T-helper 17 cell (primary cell): Measurements from ENCODE around the gene ZBTB32. TPM values are rescaled to one million over a fixed set of nuclear protein-coding genes. Genes with fewer than 3 reads are reported as not detected.

ENCODE experiments used
- ATAC-seq: fragments of 150-1000 bp; cut with Tn5 transposase; 2 replicates; pipeline ENCODE4 v1.10.0; 2021; ENCODE audit warnings: mild to moderate bottlenecking, moderate library complexity
- DNase-seq, 3 donors: peaks; one replicate each; pipeline versions ENCODE4 v3.0.0 to v3.0.0-alpha.2; 2020 to 2021
- H3K9me3 ChIP-seq: one replicate; pipeline ENCODE4 v1.7.0; 2013; ENCODE audit warnings: low read length, mild to moderate bottlenecking; ENCODE audit not compliant: control insufficient read depth, poor library complexity, severe bottlenecking
- H3K27ac Mint-ChIP-seq: one replicate; pipeline ENCODE4 v1.8.0; 2022; ENCODE audit warnings: mild to moderate bottlenecking, moderate library complexity, mixed read lengths
- H3K27me3 Mint-ChIP-seq: one replicate; pipeline ENCODE4 v1.8.0; 2022; ENCODE audit warnings: mixed read lengths
- H3K36me3 Mint-ChIP-seq: one replicate; pipeline ENCODE4 v1.8.0; 2022; ENCODE audit warnings: low read depth, mixed read lengths
- H3K4me1 Mint-ChIP-seq: one replicate; pipeline ENCODE4 v1.8.0; 2022; ENCODE audit warnings: mild to moderate bottlenecking, mixed read lengths
- H3K4me3 Mint-ChIP-seq: one replicate; pipeline ENCODE4 v1.8.0; 2022; ENCODE audit warnings: mild to moderate bottlenecking, moderate library complexity, mixed read lengths
- total RNA-seq, 4 donors: library from RNA in 2 of 4; stranded (reverse) in 2 of 4; gene quantifications; one replicate each; pipeline ENCODE4 v1.2.3 and lab custom pipeline; 2022 to 2026

The ZBTB32 gene
- total RNA-seq, 2 donors from 2014 or later: 3.4 to 5.0 TPM

DNA sequence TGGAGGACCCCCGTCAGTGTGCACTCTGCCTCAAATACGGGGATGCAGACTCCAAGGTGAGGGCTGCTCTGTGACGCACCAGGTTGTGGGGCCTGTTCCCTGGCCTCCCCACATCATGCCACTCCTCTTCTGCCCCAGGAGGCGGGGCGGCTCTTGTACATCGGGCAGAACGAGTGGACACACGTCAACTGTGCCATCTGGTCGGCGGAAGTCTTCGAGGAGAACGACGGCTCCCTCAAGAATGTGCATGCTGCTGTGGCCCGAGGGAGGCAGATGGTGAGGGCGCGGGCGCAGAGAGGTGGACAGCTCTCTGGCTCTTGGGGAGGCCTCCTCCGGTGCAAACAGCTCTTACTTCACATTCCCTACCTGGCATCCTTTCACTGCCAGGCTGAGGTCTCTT lies 24.7 kb downstream of the ZBTB32 start:
- peaks cover 21% of the 10 kb centered on the region for H3K4me1 Mint-ChIP-seq
- peak overlapping the region; percentile 80 for H3K27ac Mint-ChIP-seq
- no peaks in the 10 kb centered on the region for H3K27me3 Mint-ChIP-seq
- H3K9me3 ChIP-seq: no peaks in the 10 kb centered on the region
- peaks cover 14% of the 10 kb centered on the region for H3K36me3 Mint-ChIP-seq
- ATAC-seq (no peak), DNase-seq (no peak)
- H3K4me3 Mint-ChIP-seq: no peak overlapping the region

DNA sequence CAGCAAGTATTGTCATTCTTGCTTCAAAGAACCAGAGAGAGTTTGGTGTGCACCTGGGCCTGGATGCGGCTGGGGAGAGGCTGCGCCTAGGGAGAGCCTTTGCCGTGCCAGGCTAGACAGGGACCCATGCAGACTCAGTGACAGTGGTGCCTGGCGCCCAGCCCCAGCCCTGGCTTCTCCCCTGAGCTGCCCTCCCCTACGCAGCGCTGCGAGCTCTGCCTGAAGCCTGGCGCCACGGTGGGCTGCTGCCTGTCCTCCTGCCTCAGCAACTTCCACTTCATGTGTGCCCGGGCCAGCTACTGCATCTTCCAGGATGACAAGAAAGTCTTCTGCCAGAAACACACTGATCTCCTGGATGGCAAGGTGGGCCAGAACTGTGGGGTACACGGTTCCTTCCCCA lies 25.4 kb downstream of the ZBTB32 start:
- no peaks in the 10 kb centered on the region for H3K9me3 ChIP-seq
- ATAC-seq (no peak), DNase-seq (no peak)
- Mint-ChIP-seq H3K27me3 (no peaks in the 10 kb centered on the region), H3K36me3 (peaks cover 14% of the 10 kb centered on the region), H3K27ac (no peak overlapping the region), H3K4me1 (peaks cover 26% of the 10 kb centered on the region), H3K4me3 (no peak overlapping the region)

DNA sequence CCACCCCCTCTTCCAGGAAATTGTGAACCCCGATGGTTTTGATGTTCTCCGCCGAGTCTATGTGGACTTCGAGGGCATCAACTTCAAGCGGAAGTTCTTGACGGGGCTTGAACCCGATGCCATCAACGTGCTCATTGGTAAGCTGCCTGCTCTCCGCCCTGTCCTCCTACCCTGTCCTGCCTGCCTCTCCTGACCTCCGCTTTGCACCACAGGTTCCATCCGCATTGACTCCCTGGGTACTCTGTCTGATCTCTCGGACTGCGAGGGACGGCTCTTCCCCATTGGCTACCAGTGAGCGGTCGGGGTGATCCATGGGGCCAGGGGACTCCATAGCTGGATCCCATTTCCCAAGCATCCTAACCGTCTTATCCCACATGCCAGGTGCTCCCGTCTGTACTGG lies 26.0 kb downstream of the ZBTB32 start:
- no peaks in the 10 kb centered on the region for H3K27me3 Mint-ChIP-seq
- H3K27ac Mint-ChIP-seq: no peak overlapping the region
- H3K4me1 Mint-ChIP-seq: peaks cover 26% of the 10 kb centered on the region
- ATAC-seq (no peak), DNase-seq (no peak)
- H3K36me3 Mint-ChIP-seq: peaks cover 14% of the 10 kb centered on the region
- H3K9me3 ChIP-seq: no peaks in the 10 kb centered on the region
- no peak overlapping the region for H3K4me3 Mint-ChIP-seq

DNA sequence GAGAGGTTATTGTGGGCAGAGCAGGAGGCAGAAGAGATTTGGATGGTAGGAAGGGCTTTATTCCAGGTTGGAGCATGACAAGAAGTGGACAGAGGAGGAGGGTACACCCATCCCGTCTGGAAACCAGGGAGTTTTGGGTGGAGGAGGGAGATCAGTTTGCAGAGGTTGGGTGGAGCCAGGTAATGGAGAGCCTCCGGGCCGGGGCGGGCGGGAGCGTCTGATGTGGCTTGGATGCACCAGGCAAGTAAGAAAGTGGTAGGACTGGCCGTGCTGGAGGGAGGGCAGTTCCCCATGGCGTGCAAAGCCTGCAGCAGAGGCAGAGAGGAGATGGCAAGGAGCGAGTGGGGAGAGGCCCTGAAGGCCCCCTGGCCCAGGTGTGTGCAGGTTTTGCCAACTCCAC lies 27.0 kb downstream of the ZBTB32 start:
- ATAC-seq: no peak

DNA sequence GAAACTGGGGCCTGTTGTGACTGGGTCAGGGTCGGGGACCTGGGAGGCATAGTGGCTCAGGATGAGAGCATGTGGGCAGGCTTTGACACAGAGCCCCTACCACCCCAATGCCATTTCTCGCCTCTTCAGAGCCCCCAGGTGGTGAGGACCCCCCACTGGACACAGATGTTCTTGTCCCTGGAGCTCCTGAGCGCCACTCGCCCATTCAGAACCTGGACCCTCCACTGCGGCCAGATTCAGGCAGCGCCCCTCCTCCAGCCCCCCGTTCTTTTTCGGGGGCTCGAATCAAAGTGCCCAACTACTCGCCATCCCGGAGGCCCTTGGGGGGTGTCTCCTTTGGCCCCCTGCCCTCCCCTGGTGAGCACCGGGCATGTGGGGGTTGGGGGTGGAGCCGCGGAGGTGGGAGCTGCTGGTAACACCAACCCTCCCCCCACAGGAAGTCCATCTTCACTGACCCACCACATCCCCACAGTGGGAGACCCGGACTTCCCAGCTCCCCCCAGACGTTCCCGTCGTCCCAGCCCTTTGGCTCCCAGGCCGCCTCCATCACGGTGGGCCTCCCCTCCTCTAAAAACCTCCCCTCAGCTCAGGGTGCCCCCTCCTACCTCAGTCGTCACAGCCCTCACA lies 27.5 kb downstream of the ZBTB32 start:
- H3K9me3 ChIP-seq: no peaks in the 10 kb centered on the region
- ATAC-seq (no peak), DNase-seq (no peak)
- H3K36me3 Mint-ChIP-seq: peaks cover 11% of the 10 kb centered on the region
- H3K4me3 Mint-ChIP-seq: no peak overlapping the region
- H3K4me1 Mint-ChIP-seq: peaks cover 34% of the 10 kb centered on the region
- H3K27ac Mint-ChIP-seq: no peak overlapping the region
- H3K27me3 Mint-ChIP-seq: no peaks in the 10 kb centered on the region

More for the DNA sequence above, 27.0 kb downstream of the ZBTB32 start:
- peak overlapping the region; percentile 49 for H3K4me3 Mint-ChIP-seq
- H3K9me3 ChIP-seq: no peaks in the 10 kb centered on the region
- H3K27ac Mint-ChIP-seq: no peak overlapping the region
- H3K4me1 Mint-ChIP-seq: peaks cover 29% of the 10 kb centered on the region
- H3K36me3 Mint-ChIP-seq: peaks cover 11% of the 10 kb centered on the region
- no peak for DNase-seq
- H3K27me3 Mint-ChIP-seq: no peaks in the 10 kb centered on the region

DNA sequence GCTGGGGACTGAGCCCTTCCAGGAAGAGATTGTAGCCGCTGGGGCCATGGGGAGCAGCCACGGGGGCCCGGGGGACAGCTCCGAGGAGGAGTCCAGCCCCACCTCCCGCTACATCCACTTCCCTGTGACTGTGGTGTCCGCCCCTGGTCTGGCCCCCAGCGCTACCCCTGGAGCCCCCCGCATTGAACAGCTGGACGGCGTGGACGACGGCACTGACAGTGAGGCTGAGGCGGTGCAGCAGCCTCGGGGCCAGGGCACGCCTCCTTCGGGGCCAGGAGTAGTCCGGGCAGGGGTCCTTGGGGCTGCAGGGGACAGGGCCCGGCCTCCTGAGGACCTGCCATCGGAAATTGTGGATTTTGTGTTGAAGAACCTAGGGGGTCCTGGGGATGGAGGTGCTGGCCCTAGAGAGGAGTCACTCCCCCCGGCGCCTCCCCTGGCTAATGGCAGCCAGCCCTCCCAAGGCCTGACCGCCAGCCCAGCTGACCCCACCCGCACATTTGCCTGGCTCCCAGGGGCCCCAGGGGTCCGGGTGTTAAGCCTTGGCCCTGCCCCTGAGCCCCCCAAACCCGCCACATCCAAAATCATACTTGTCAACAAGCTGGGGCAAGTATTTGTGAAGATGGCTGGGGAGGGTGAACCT lies 28.3 kb downstream of the ZBTB32 start:
- no peak overlapping the region for H3K27ac Mint-ChIP-seq
- no peak for DNase-seq
- peaks cover 39% of the 10 kb centered on the region for H3K4me1 Mint-ChIP-seq
- H3K9me3 ChIP-seq: no peaks in the 10 kb centered on the region
- ATAC-seq: no peak
- H3K4me3 Mint-ChIP-seq: no peak overlapping the region
- H3K27me3 Mint-ChIP-seq: no peaks in the 10 kb centered on the region
- H3K36me3 Mint-ChIP-seq: peaks cover 11% of the 10 kb centered on the region

DNA sequence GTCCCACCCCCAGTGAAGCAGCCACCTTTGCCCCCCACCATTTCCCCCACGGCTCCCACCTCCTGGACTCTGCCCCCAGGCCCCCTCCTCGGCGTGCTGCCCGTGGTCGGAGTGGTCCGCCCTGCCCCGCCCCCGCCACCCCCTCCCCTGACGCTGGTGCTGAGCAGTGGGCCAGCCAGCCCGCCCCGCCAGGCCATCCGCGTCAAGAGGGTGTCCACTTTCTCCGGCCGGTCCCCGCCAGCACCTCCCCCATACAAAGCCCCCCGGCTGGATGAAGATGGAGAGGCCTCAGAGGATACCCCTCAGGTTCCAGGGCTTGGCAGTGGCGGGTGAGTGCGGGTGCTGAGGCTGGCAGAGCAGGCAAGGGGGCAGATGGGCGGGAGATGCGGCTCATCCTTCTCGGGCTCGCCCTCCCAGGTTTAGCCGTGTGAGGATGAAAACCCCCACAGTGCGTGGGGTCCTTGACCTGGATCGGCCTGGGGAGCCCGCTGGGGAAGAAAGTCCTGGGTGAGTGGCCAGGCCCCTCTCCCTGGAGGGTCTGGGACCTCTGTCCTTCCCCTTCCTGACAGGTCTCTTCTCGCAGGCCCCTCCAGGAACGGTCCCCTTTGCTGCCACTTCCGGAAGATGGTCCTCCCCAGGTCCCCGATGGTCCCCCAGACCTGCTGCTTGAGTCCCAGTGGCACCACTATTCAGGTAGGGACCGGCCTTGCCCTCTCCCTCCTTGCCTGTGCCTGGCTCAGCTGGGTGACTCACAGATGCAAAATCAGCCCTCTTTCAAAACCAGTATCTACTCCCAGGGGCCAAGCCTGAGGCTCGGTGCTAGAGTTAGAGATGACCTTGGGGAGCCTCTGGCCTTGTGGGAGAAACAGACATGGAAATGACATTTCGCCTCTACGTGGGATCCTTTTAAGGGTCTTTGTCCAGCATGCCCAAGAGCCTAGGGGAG lies 29.1 kb downstream of the ZBTB32 start:
- no peak for DNase-seq
- Mint-ChIP-seq H3K36me3 (peaks cover 11% of the 10 kb centered on the region), H3K4me1 (peaks cover 33% of the 10 kb centered on the region), H3K27ac (peak overlapping the region; percentile 86), H3K27me3 (no peaks in the 10 kb centered on the region), H3K4me3 (no peak overlapping the region)
- H3K9me3 ChIP-seq: no peaks in the 10 kb centered on the region
- no peak for ATAC-seq

DNA sequence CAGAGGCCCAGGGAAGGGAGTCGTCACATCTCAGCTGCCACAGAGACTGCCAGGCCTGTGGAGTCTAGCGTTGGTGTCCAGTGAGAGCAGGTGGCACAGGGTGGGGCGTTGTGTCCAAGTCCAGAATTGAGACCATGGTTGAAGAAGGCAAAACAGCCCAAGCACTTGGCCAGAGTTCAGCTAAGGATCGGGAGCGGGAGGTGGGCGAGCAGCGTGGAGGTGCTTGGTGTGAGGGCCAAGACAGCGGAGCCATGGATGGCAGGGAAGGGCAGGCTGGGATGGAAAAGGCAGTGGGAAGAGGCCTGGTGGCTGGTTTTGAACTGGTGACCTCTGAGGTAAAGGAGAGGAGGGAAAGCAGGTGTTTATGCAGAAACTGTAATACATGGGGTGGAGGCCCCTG lies 29.9 kb downstream of the ZBTB32 start:
- H3K4me3 Mint-ChIP-seq: no peak overlapping the region
- no peaks in the 10 kb centered on the region for H3K9me3 ChIP-seq
- no peak for ATAC-seq
- H3K27ac Mint-ChIP-seq: peak overlapping the region; percentile 86
- H3K36me3 Mint-ChIP-seq: peaks cover 11% of the 10 kb centered on the region
- no peaks in the 10 kb centered on the region for H3K27me3 Mint-ChIP-seq
- DNase-seq: no peak
- peaks cover 32% of the 10 kb centered on the region for H3K4me1 Mint-ChIP-seq

DNA sequence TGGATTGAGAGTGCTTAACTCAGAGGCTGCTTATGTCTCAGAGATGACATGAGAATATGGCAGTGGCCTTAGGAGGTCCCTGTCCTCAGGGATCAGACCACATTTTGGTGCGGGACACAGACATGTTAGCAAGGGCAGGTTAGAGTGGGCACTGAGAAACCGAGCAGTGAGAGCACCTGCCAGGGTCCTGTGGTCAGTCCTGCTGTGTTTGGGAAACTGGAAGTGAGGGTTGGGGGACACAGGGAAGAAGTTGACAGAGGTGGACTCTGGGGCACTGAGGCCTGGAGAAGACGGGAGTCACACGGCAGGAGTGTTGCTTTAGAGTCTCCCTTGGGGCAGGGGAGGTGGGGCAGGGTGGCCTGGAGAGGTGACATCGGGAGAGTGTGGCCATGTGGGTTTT lies 30.5 kb downstream of the ZBTB32 start:
- H3K4me3 Mint-ChIP-seq: no peak overlapping the region

DNA sequence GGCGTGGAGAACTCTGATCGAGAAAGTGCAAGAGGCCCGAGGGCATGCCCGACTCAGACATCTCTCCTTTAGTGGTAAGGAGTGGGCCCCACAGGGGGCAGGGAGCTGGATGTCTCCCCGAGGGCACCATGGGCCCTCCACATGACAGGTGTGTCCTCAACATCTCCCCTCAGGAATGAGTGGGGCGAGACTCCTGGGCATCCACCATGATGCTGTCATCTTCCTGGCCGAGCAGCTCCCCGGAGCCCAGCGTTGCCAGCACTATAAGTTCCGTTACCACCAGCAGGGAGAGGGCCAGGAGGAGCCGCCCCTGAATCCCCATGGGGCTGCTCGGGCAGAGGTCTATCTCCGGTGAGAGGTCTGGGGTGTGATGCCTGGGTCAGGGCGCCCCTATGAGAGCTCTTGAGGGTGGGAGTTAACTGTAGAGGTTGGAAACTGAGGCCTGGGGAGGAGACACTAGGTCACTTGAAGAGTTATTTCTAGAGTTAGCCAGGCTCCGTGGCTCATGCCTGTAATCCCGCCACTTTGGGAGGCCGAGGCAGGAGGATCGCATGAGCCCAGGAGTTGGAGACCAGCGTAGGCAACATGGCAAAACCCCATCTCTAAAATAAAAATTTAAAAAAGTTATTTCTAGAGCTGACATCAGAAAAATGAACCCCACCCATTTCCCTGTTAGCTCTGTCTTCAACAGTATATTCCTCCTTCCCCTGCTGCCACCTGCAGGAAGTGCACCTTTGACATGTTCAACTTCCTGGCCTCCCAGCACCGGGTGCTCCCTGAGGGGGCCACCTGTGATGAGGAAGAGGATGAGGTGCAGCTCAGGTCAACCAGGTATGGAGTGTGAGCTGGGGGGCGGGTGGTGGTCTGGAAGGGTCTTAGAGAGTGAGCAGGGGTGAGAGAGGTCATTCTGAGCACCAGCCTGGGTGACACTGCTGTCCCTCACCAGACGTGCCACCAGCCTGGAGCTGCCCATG lies 32.8 kb downstream of the ZBTB32 start:
- ATAC-seq: no peak
- peak overlapping the region; percentile 50 for H3K4me3 Mint-ChIP-seq

More for the DNA sequence above, 30.5 kb downstream of the ZBTB32 start:
- no peak for DNase-seq
- Mint-ChIP-seq H3K36me3 (peaks cover 10% of the 10 kb centered on the region), H3K27ac (peak overlapping the region; percentile 86), H3K27me3 (no peaks in the 10 kb centered on the region), H3K4me1 (peaks cover 32% of the 10 kb centered on the region)
- H3K9me3 ChIP-seq: no peaks in the 10 kb centered on the region
- no peak for ATAC-seq

DNA sequence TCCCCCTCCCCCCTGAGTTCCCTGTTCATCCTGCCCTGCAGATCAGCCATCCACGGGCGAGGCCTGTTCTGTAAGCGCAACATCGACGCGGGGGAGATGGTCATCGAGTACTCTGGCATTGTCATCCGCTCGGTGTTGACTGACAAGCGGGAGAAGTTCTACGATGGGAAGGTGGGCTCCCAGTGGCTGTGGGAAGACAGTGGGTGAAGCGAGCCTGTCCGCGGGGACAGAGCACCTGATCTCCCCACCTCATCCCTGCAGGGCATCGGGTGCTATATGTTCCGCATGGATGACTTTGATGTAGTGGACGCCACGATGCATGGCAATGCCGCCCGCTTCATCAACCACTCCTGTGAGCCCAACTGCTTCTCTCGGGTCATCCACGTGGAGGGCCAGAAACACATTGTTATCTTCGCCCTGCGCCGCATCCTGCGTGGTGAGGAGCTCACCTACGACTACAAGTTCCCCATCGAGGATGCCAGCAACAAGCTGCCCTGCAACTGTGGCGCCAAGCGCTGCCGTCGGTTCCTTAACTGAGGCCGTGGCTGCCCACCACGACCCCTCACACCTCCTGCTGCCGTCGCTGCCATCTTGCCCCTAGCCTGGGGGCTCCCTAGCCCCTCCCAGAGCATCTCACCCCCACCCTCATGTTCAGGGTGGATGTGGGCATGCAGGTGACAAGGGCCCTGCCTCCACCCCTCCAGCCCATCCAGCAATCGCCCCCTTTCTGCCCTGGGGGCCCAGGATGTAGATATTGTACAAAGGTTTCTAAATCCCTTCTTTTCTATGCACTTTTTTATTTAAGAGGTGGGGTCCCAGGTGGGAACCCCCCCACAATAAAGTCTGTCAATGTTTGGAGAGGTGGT lies 33.9 kb downstream of the ZBTB32 start:
- Mint-ChIP-seq H3K4me1 (peaks cover 43% of the 10 kb centered on the region), H3K36me3 (peaks cover 2% of the 10 kb centered on the region), H3K4me3 (no peak overlapping the region), H3K27me3 (no peaks in the 10 kb centered on the region), H3K27ac (peak overlapping the region; percentile 66)
- no peak for ATAC-seq
- no peaks in the 10 kb centered on the region for H3K9me3 ChIP-seq
- no peak for DNase-seq

More for the DNA sequence above, 32.8 kb downstream of the ZBTB32 start:
- Mint-ChIP-seq H3K4me1 (peaks cover 34% of the 10 kb centered on the region), H3K36me3 (no peaks in the 10 kb centered on the region), H3K27me3 (no peaks in the 10 kb centered on the region), H3K27ac (peak overlapping the region; percentile 47)
- no peak for DNase-seq
- H3K9me3 ChIP-seq: no peaks in the 10 kb centered on the region

DNA sequence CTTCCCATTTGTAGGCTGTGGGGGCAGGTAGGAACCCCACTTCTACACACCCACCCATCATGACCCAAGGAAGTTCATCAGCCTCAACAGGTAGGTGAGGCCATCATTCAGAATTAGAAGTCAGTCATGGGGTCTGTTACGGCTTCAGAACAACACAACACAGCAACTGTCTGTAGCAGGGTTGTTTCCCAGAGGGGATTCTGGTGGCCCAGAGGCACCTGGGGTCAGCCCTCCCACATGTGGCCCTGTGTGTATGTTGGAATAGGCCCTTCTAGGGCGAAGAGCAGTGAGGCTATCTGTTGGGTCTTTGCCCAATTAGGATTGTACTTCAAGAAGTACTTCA lies 34.5 kb downstream of the ZBTB32 start:
- peak overlapping the region; percentile 94 for H3K4me3 Mint-ChIP-seq
- peak overlapping the region; percentile 66 for H3K27ac Mint-ChIP-seq
- DNase-seq: no peak
- H3K9me3 ChIP-seq: no peaks in the 10 kb centered on the region
- H3K4me1 Mint-ChIP-seq: peaks cover 44% of the 10 kb centered on the region
- H3K36me3 Mint-ChIP-seq: peaks cover 2% of the 10 kb centered on the region
- ATAC-seq: no peak
- H3K27me3 Mint-ChIP-seq: no peaks in the 10 kb centered on the region
